ENCODE results near the gene RFPL4A. TPM values are rescaled to one million over a fixed set of nuclear protein-coding genes. Genes with fewer than 3 reads are reported as not detected.
"Not testable (repeated sequence)": the region's sequence is repeated elsewhere in the genome, so short reads cannot be mapped to it uniquely, and the experiment has no call there.

Gene RFPL4A
- total RNA-seq, 1 donor from 2014 or later: 0.43 TPM

- no peaks in the 10 kb centered on the region for H3K36me3 Mint-ChIP-seq (ENCODE audit: low read depth, unreplicated experiment)
- Histone ChIP-seq H2AFZ (ENCODE audit: low read depth, low read length) (no peak overlapping the region), H3K9me3 (ENCODE audit: insufficient read depth, low read depth, low read length) (no peaks in the 10 kb centered on the region), H3K4me3 (ENCODE audit: insufficient read depth, low read depth, low read length) (no peak overlapping the region), H3K4me1 (ENCODE audit: insufficient read depth, low read length) (no peaks in the 10 kb centered on the region), H3K9ac (ENCODE audit: low read length) (no peak overlapping the region), H3K36me3 (ENCODE audit: insufficient read depth, low read length) (no peaks in the 10 kb centered on the region), H4K20me1 (ENCODE audit: insufficient read depth, low read length) (no peaks in the 10 kb centered on the region), H3K27me3 (ENCODE audit: insufficient read depth, low read length) (no peaks in the 10 kb centered on the region), H3K79me2 (ENCODE audit: insufficient read depth, low read length) (no peaks in the 10 kb centered on the region), H3K27ac (ENCODE audit: low read depth, low read length) (no peak overlapping the region), H3K4me2 (ENCODE audit: low read length) (no peak overlapping the region)
- no peak for TF ChIP-seq EZH2 (IDR thresholded peaks at IDR 0.05; ENCODE audit: insufficient read depth, low read length)
- TF ChIP-seq CTCF (IDR thresholded peaks at IDR 0.05; ENCODE audit: insufficient read depth, low read depth, low read length): no peak
- DNase-seq (ENCODE audit: low read depth) (no peak), FAIRE-seq (no peak)
- no peaks in the 10 kb centered on the region for H3K27me3 Mint-ChIP-seq (ENCODE audit: low read depth, unreplicated experiment)
- H3K27ac Mint-ChIP-seq (ENCODE audit: unreplicated experiment): no peak overlapping the region
- H3K9me3 Mint-ChIP-seq (ENCODE audit: unreplicated experiment): peaks cover 36% of the 10 kb centered on the region
- H3K4me1 Mint-ChIP-seq (ENCODE audit: low read depth, unreplicated experiment): no peaks in the 10 kb centered on the region
- no peak overlapping the region for H3K4me3 Mint-ChIP-seq (ENCODE audit: unreplicated experiment)
Measured at GRCh38 chr19:55716531-55716930, 42.4 kb upstream of the RFPL4A start.

DNA sequence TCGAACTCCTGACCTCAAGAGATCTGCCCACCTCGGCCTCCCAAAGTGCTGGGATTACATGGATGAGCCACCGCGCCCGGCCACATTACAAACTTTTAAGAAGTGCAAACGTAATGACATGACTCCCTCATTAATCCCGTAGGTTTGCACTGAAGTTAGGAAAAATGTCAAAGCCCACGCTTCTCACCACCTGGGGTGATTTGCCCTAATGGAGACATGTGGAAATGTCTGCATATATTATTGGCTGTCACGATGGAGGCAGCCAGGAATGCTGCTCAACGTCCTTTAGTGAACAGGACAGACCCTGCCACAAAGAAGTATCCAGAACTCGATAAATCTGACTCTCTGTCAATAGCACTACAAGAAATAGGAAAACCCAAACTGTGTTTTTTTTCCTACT is 41.6 kb upstream of the RFPL4A start:
- no peak overlapping the region for H3K4me3 Mint-ChIP-seq (ENCODE audit: unreplicated experiment)
- FAIRE-seq: no peak

GRCh38 chr19:55717879-55718711 is 40.8 kb upstream of the RFPL4A start:
- peaks cover 31% of the 10 kb centered on the region for H3K9me3 Mint-ChIP-seq (ENCODE audit: unreplicated experiment)
- H3K36me3 ChIP-seq (ENCODE audit: insufficient read depth, low read length); H3K9me3 ChIP-seq (ENCODE audit: insufficient read depth, low read depth, low read length); H3K4me1 ChIP-seq (ENCODE audit: insufficient read depth, low read length); H3K4me2 ChIP-seq (ENCODE audit: low read length); H3K4me3 Mint-ChIP-seq (ENCODE audit: unreplicated experiment); FAIRE-seq; H3K79me2 ChIP-seq (ENCODE audit: insufficient read depth, low read length); H4K20me1 ChIP-seq (ENCODE audit: insufficient read depth, low read length); H3K4me1 Mint-ChIP-seq (ENCODE audit: low read depth, unreplicated experiment); H3K9ac ChIP-seq (ENCODE audit: low read length); H2AFZ ChIP-seq (ENCODE audit: low read depth, low read length); H3K27me3 Mint-ChIP-seq (ENCODE audit: low read depth, unreplicated experiment); H3K27ac Mint-ChIP-seq (ENCODE audit: unreplicated experiment); H3K27ac ChIP-seq (ENCODE audit: low read depth, low read length); H3K4me3 ChIP-seq (ENCODE audit: insufficient read depth, low read depth, low read length); DNase-seq (ENCODE audit: low read depth); H3K27me3 ChIP-seq (ENCODE audit: insufficient read depth, low read length); H3K36me3 Mint-ChIP-seq (ENCODE audit: low read depth, unreplicated experiment): not testable (repeated sequence)

More for the DNA sequence above, 41.6 kb upstream of the RFPL4A start:
- H4K20me1 ChIP-seq (ENCODE audit: insufficient read depth, low read length): no peaks in the 10 kb centered on the region
- H3K4me2 ChIP-seq (ENCODE audit: low read length): no peak overlapping the region
- H3K27me3 ChIP-seq (ENCODE audit: insufficient read depth, low read length): no peaks in the 10 kb centered on the region
- no peaks in the 10 kb centered on the region for H3K9me3 ChIP-seq (ENCODE audit: insufficient read depth, low read depth, low read length)
- peaks cover 32% of the 10 kb centered on the region for H3K9me3 Mint-ChIP-seq (ENCODE audit: unreplicated experiment)
- no peak overlapping the region for H3K4me3 ChIP-seq (ENCODE audit: insufficient read depth, low read depth, low read length)
- H3K4me1 ChIP-seq (ENCODE audit: insufficient read depth, low read length): no peaks in the 10 kb centered on the region
- no peaks in the 10 kb centered on the region for H3K79me2 ChIP-seq (ENCODE audit: insufficient read depth, low read length)
- no peak for DNase-seq (ENCODE audit: low read depth)
- H3K36me3 Mint-ChIP-seq (ENCODE audit: low read depth, unreplicated experiment): no peaks in the 10 kb centered on the region
- no peaks in the 10 kb centered on the region for H3K36me3 ChIP-seq (ENCODE audit: insufficient read depth, low read length)
- no peak overlapping the region for H3K27ac ChIP-seq (ENCODE audit: low read depth, low read length)
- H2AFZ ChIP-seq (ENCODE audit: low read depth, low read length): no peak overlapping the region
- no peaks in the 10 kb centered on the region for H3K27me3 Mint-ChIP-seq (ENCODE audit: low read depth, unreplicated experiment)
- H3K27ac Mint-ChIP-seq (ENCODE audit: unreplicated experiment): no peak overlapping the region
- no peaks in the 10 kb centered on the region for H3K4me1 Mint-ChIP-seq (ENCODE audit: low read depth, unreplicated experiment)
- TF ChIP-seq EZH2 (IDR thresholded peaks at IDR 0.05; ENCODE audit: insufficient read depth, low read length) (no peak), CTCF (IDR thresholded peaks at IDR 0.05; ENCODE audit: insufficient read depth, low read depth, low read length) (no peak)
- no peak overlapping the region for H3K9ac ChIP-seq (ENCODE audit: low read length)
